ENCODE data around the gene LIMA1.

GRCh38 chr12:50232771-50233209 lies 50.5 kb downstream of the LIMA1 start:
- TF ChIP-seq CTCF (IDR thresholded peaks at IDR 0.05 in 4 of 5, conservative IDR thresholded peaks at IDR 0.05 in 1 of 5): no peak
- no peak for TF ChIP-seq POLR2A (IDR thresholded peaks at IDR 0.05)

All from gastrocnemius medialis (tissue), 4 donors.